Measurements from ENCODE around the gene ERVK3-1. TPM values are rescaled to one million over a fixed set of nuclear protein-coding genes. Genes with fewer than 3 reads are reported as not detected.
A peak's percentile ranks its signal among the peaks of the same experiment; 100 is the strongest.
"Not testable (repeated sequence)": the region's sequence is repeated elsewhere in the genome, so short reads cannot be mapped to it uniquely, and the experiment has no call there.

Gene ERVK3-1
- total RNA-seq = 10 to 100 TPM; 13.3 to 58.9 (median 36.2) TPM

GRCh38 chr19:58305065-58305931 is at the start of gene ERVK3-1:
Gene ERVK3-1, plus strand, starts transcription at chr19:58305377. Its CDS starts 6,792 bp downstream, at chr19:58312169.
- H3K9me3 ChIP-seq = no peaks in the 10 kb centered on the region
- H3K27me3 ChIP-seq = no peaks in the 10 kb centered on the region
- H3K4me1 ChIP-seq = peaks cover 9 to 17% (median 14%) of the 10 kb centered on the region in 4 donors
- in situ Hi-C loops (cut with MboI; ENCODE audit: low pct_ligation_motif_present in 1 of 4, low pct_unique_long_range_greater_than_20kb in 1 of 4, low sequenced_read_pairs in 3 of 4) (no loop called here), intact Hi-C loops (cut with DNase I; ENCODE audit: low total_unique reads) (no loop called here)
- 2% methylated on average over 10 to 51 of the region's 55 CpGs for WGBS, 2 donors (ENCODE audit: low coverage in 1 of 2)
- H3K27ac ChIP-seq = peak within 1 kb of the TSS; percentile 80 to 95 (median 90)
- DNase-seq = peak; percentile 95
- H3K36me3 ChIP-seq = peaks cover 0 to 20% (median 2%) of the 10 kb centered on the region in 4 donors
- peak within 1 kb of the TSS; percentile 75 to 98 (median 84) for H3K4me3 ChIP-seq
- peak; percentile 22 to 72 (median 35) for TF ChIP-seq CTCF (IDR thresholded peaks at IDR 0.05)
- peak; percentile 95 for TF ChIP-seq POLR2A (IDR thresholded peaks at IDR 0.05)
- no peak for TF ChIP-seq EP300 (IDR thresholded peaks at IDR 0.05; ENCODE audit: low read depth)
- TF ChIP-seq POLR2AphosphoS5 (IDR thresholded peaks at IDR 0.05) = peak; percentile 96

GRCh38 chr19:58258259-58258658 is 46.9 kb upstream of the ERVK3-1 start:
- H3K27me3 ChIP-seq; DNase-seq; H3K4me1 ChIP-seq; H3K4me3 ChIP-seq; H3K27ac ChIP-seq; in situ Hi-C loops (cut with MboI; ENCODE audit: low pct_ligation_motif_present in 1 of 4, low pct_unique_long_range_greater_than_20kb in 1 of 4, low sequenced_read_pairs in 3 of 4); intact Hi-C loops (cut with DNase I; ENCODE audit: low total_unique reads): not testable (repeated sequence)
- WGBS, 2 donors (ENCODE audit: low coverage in 1 of 2) = 63% methylated on average over 3 of the region's 4 CpGs; no CpG with 5 or more reads in 1 of the 2 donors
- Histone ChIP-seq H3K36me3 (peaks cover 0 to 99% (median 43%) of the 10 kb centered on the region in 4 donors), H3K9me3 (peaks cover 97 to 98% of the 10 kb centered on the region in 2 donors)

GRCh38 chr19:58261600-58261967 is 43.6 kb upstream of the ERVK3-1 start:
- in situ Hi-C loops (cut with MboI; ENCODE audit: low pct_ligation_motif_present in 1 of 4, low pct_unique_long_range_greater_than_20kb in 1 of 4, low sequenced_read_pairs in 3 of 4) = no loop called here
- intact Hi-C loops (cut with DNase I; ENCODE audit: low total_unique reads) = no loop called here
- Histone ChIP-seq H3K27me3 (no peaks in the 10 kb centered on the region), H3K27ac (no peak overlapping the region), H3K9me3 (peaks cover 99 to 100% of the 10 kb centered on the region in 2 donors), H3K36me3 (peaks cover 0 to 92% (median 34%) of the 10 kb centered on the region in 4 donors), H3K4me1 (no peaks in the 10 kb centered on the region), H3K4me3 (no peak overlapping the region)
- DNase-seq = no peak
- no peak for TF ChIP-seq POLR2A (IDR thresholded peaks at IDR 0.05)
- no peak for TF ChIP-seq EP300 (IDR thresholded peaks at IDR 0.05; ENCODE audit: low read depth)
- no peak for TF ChIP-seq POLR2AphosphoS5 (IDR thresholded peaks at IDR 0.05)
- TF ChIP-seq CTCF (IDR thresholded peaks at IDR 0.05) = no peak
- WGBS, 2 donors (ENCODE audit: low coverage in 1 of 2) = 91 to 94% methylated on average over 3 of the region's 3 CpGs

GRCh38 chr19:58261968-58262921 is 42.9 kb upstream of the ERVK3-1 start:
- no peaks in the 10 kb centered on the region for H3K4me1 ChIP-seq
- no peak overlapping the region for H3K4me3 ChIP-seq
- H3K36me3 ChIP-seq = peaks cover 0 to 85% (median 34%) of the 10 kb centered on the region in 4 donors
- no peaks in the 10 kb centered on the region for H3K27me3 ChIP-seq
- in situ Hi-C loops (cut with MboI; ENCODE audit: low pct_ligation_motif_present in 1 of 4, low pct_unique_long_range_greater_than_20kb in 1 of 4, low sequenced_read_pairs in 3 of 4) = no loop called here
- 94 to 100% methylated on average over 2 to 19 of the region's 19 CpGs for WGBS, 2 donors (ENCODE audit: low coverage in 1 of 2)
- DNase-seq = no peak
- H3K27ac ChIP-seq = no peak overlapping the region
- H3K9me3 ChIP-seq = peaks cover 99 to 100% of the 10 kb centered on the region in 2 donors
- intact Hi-C loops (cut with DNase I; ENCODE audit: low total_unique reads) = no loop called here
- TF ChIP-seq EP300 (IDR thresholded peaks at IDR 0.05; ENCODE audit: low read depth) (no peak), CTCF (IDR thresholded peaks at IDR 0.05) (no peak), POLR2A (IDR thresholded peaks at IDR 0.05) (no peak), POLR2AphosphoS5 (IDR thresholded peaks at IDR 0.05) (no peak)

Measured in transverse colon (tissue), 4 donors.